ENCODE data around the gene ATXN1. TPM values are rescaled to one million over a fixed set of nuclear protein-coding genes. Genes with fewer than 3 reads are reported as not detected.

ATXN1 gene
- total and polyA plus RNA-seq, 2 of the 8 experiments (the other 6 are each of a cell fraction or from before 2014, with no cell fraction given), result 1.6 to 4.0 TPM

GRCh38 chr6:16383607-16384206, 377.6 kb downstream of the ATXN1 start:
- Histone ChIP-seq H3K4me3 (ENCODE audit: extremely low read depth in 1 of 4, insufficient read depth in 2 of 4, low read depth in 3 of 4, low read length in 4 of 4) (no peak overlapping the region), H3K79me1 (ENCODE audit: low read depth, low read length) (no peaks in the 10 kb centered on the region), H2BK15ac (ENCODE audit: low read length) (no peak overlapping the region), H3K23ac (ENCODE audit: insufficient read length) (no peak overlapping the region), H3K27ac (ENCODE audit: low read depth, low read length) (no peak overlapping the region; the same call in 1 of the 2 replicates), H2AK5ac (ENCODE audit: low read depth, low read length) (no peak overlapping the region), H2BK120ac (replicated peaks; ENCODE audit: low read depth, low read length) (no peak overlapping the region), H3K4me1 (replicated peaks in 1 of 4; ENCODE audit: control insufficient read depth in 3 of 4, insufficient read depth in 4 of 4, low read length in 3 of 4) (no peaks in the 10 kb centered on the region; a peak in 1 of 7 replicates), H3K27me3 (replicated peaks in 1 of 4; ENCODE audit: control insufficient read depth in 3 of 4, extremely low read depth in 1 of 4, insufficient read depth in 3 of 4, low read length in 3 of 4) (no peaks in the 10 kb centered on the region), H2BK20ac (ENCODE audit: low read length) (no peak overlapping the region), H3K79me2 (ENCODE audit: control insufficient read depth in 1 of 2, insufficient read depth in 2 of 2, low read length in 2 of 2) (no peaks in the 10 kb centered on the region), H4K91ac (replicated peaks; ENCODE audit: insufficient read length, low read length) (no peak overlapping the region), H4K5ac (ENCODE audit: insufficient read length, low read depth, low read length) (no peak overlapping the region), H2AFZ (ENCODE audit: low read length) (no peak overlapping the region), H3K4ac (replicated peaks; ENCODE audit: insufficient read length, low read depth, low read length) (no peak overlapping the region), H4K8ac (ENCODE audit: extremely low read depth, insufficient read depth, low read length) (no peak overlapping the region), H3K56ac (replicated peaks; ENCODE audit: insufficient read length, low read depth, low read length) (no peak overlapping the region), H3K4me2 (ENCODE audit: insufficient read depth in 1 of 2, low read depth in 2 of 2, low read length in 2 of 2) (no peak overlapping the region), H3K36me3 (ENCODE audit: control insufficient read depth in 2 of 4, insufficient read depth in 4 of 4, low read length in 3 of 4) (no peaks in the 10 kb centered on the region), H4K20me1 (replicated peaks in 1 of 2; ENCODE audit: control insufficient read depth in 1 of 2, insufficient read depth in 2 of 2, low read length in 2 of 2) (no peaks in the 10 kb centered on the region), H3K9me3 (ENCODE audit: insufficient read depth in 2 of 2, low read depth in 1 of 2, low read length in 1 of 2) (no peaks in the 10 kb centered on the region), H3K9ac (replicated peaks in 1 of 4; ENCODE audit: extremely low read depth in 1 of 4, low read depth in 3 of 4, low read length in 3 of 4) (no peak overlapping the region), H3K18ac (ENCODE audit: extremely low read depth, low read length) (no peak overlapping the region), H2BK5ac (ENCODE audit: low read depth, low read length) (no peak overlapping the region), H3K23me2 (ENCODE audit: low read depth, low read length) (no peaks in the 10 kb centered on the region), H2BK12ac (ENCODE audit: low read depth, low read length) (no peak overlapping the region), H3K14ac (ENCODE audit: insufficient read length) (no peak overlapping the region)
- ChIA-PET CTCF (ENCODE audit: partially characterized antibody) (no interaction called here), POLR2A (ENCODE audit: partially characterized antibody) (no interaction called here)
- no peak for FAIRE-seq
- whole genome bisulfite sequencing, 2 experiments (ENCODE audit: extremely low coverage in 1 of 2, insufficient coverage in 1 of 2, insufficient read length in 1 of 2, insufficient replicate concordance in 2 of 2, low coverage in 1 of 2, low lambda C conversion rate in 2 of 2, missing lambda C conversion rate in 1 of 2), result 92% methylated on average over 5 of the region's 5 CpGs; no CpG with 5 or more reads in 1 of the 2 experiments
- DNase-seq (ENCODE audit: low read depth in 1 of 2, low spot score in 2 of 2), result no peak
- TF ChIP-seq SAP30 (IDR thresholded peaks at IDR 0.05; ENCODE audit: insufficient read depth, insufficient replicate concordance, low read length) (no peak), SP4 (IDR thresholded peaks at IDR 0.05; ENCODE audit: low read length) (no peak), SUZ12 (IDR thresholded peaks at IDR 0.05; ENCODE audit: low read length) (no peak), MAFK (IDR thresholded peaks at IDR 0.05; ENCODE audit: low read depth, low read length) (no peak), KDM5A (IDR thresholded peaks at IDR 0.05; ENCODE audit: low read length) (no peak), RNF2 (IDR thresholded peaks at IDR 0.05; ENCODE audit: borderline replicate concordance, low read depth, low read length, missing control alignments, poor library complexity, severe bottlenecking) (no peak), SP1 (IDR thresholded peaks at IDR 0.05; ENCODE audit: low read depth, low read length) (no peak), SIX5 (IDR thresholded peaks at IDR 0.05; ENCODE audit: low read depth, low read length) (no peak), ASH2L (IDR thresholded peaks at IDR 0.05; ENCODE audit: low read length) (no peak), E2F6 (IDR thresholded peaks at IDR 0.05) (no peak), EP300 (IDR thresholded peaks at IDR 0.05; ENCODE audit: borderline replicate concordance in 1 of 2, low read depth in 2 of 2, low read length in 2 of 2) (no peak)
